Renal pelvis (tissue), 4 donors: ENCODE data around the gene CYB5R4. TPM values are rescaled to one million over a fixed set of nuclear protein-coding genes. Genes with fewer than 3 reads are reported as not detected.
"Not testable (repeated sequence)": the region's sequence is repeated elsewhere in the genome, so short reads cannot be mapped to it uniquely, and the experiment has no call there.

Source experiments
- DNase-seq: peaks from one replicate; pipeline ENCODE4 v3.0.0-alpha.2; 2013
- polyA plus RNA-seq, 3 donors: library from polyadenylated mRNA; unstranded; fragments of 120-200 nt; gene quantifications; one replicate each; pipeline ENCODE4 v1.2.1, GENCODE V29; 2013; ENCODE audit not compliant: insufficient read length in 3 of 3

Gene CYB5R4
- polyA plus RNA-seq, 3 donors, result 8.1 to 9.4 (median 8.8) TPM

DNA sequence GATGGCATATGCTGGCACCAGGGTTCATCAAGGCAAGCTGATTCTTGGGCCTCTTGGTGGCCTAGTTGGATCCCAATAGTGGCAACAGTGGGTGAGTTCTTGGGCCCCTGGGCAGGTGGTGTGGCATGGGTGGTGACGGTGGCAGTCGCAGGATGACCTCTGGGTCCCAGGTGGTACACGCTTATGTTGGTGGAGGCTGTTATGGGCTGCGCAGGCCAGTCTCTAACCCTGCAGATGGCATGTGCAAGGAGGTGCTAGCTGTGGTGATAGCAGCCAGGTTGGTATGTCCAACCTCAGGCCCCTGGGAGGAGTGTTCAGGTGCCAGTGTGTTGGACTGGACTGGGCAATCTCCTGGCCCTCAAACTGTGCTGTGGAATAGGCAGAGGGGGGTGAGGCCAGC is 46.2 kb downstream of the CYB5R4 start:
- DNase-seq, result no peak

DNA sequence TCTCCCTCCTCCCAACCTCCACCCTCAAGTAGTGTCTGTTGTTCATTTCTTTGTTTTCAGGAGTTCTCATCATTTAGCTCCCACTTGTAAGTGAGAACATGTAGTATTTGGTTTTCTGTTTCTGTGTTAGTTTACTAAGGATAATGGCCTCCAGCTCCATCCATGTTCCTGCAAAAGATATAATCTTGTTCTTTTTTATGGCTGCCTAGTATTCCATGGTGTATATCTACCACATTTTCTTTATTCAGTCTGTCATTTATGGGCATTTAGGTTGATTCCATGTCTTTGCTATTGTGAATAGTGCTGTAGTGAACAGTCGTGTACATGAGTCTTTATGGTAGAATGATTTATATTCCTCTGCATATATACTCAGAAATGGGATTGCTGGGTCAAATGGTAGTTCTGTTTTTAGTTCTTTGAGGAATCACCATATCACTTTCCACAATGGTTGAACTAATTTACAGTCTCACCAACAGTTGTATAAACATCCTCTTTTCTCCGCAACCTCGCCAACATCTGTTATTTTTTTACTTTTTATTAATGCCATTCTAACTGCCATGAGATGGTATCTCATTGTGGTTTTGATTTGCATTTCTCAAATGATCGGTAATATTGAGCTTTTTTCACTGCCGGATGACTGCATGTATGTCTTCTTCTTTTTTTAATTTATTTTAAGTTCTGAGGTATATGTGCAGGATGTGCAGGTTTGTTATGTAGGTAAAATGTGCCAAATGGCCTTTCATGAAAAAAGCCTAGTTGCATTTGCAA is 48.3 kb downstream of the CYB5R4 start:
- DNase-seq, result not testable (repeated sequence)

DNA sequence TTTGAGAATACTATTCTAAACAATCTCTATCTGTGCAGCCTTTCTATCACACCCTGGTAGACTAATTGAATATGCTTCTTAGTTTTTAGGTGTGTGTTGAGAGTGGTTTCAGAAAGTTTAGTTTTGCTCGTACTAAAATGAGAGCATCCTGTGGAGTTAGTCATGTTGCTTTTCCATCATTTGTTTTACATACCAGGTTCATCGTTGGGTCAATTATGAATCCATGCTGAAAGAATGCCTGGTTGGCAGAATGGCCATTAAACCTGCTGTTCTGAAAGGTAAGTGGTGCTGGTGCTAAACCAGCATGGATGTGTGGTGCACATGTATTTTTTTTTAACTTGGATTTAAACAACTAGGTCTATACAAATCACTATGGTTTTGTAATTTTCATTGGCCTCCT is 49.3 kb downstream of the CYB5R4 start:
- DNase-seq, result no peak

DNA sequence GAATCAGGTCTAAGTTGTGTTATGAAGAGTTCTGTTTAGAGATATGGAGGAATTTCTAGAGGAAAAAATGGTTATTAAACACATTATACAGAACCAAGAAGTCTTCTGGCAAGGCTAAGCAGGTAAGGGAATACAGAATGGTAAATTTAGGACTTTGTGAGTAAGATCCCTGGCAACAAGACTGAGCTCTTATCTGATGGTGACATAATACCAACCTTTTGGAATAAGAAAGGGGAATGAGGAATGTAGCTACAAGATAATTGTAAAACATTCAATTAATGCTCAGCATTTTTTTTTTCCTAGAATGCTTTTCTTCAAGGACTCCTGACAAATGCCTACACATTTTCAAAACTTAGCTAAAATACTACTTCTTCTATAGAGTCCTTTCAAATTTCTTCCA is 51.8 kb downstream of the CYB5R4 start:
- no peak for DNase-seq

DNA sequence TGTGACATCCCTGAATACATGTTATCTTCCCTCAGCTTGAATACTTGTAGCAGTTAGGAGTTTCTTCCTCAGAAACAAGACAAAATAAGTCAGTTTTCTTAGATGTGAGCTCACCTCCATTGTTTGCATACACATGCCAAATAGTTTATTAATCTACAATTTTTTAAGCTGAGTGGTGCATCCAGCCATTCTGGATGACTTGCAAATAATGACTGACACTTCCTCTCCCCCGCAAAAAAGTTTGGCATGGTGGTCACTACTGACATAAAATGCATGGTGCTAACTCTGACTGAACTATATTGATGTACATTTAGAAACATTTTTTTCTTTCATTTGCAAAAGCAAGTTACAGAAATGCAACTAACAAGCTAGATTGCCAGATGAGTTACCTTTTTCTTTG is 55.5 kb downstream of the CYB5R4 start:
- no peak for DNase-seq

DNA sequence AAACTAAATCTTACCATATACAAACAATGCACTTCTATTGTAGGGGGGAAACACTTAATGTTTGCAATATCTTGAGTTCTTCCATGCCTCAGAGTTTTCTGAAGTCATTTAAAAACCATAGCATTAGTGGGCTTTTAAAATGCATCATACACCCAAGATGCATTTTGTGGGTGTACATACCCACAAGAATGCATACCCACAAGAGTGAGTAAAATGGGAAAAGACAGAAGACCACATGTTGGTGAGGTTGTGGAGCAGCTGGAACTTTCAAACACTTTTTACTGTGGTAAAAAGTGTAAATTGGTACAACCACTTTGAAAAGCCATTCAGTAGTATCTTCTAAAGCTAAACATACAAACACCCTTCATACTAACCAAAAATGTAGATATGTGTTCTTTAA is 57.5 kb downstream of the CYB5R4 start:
- no peak for DNase-seq

DNA sequence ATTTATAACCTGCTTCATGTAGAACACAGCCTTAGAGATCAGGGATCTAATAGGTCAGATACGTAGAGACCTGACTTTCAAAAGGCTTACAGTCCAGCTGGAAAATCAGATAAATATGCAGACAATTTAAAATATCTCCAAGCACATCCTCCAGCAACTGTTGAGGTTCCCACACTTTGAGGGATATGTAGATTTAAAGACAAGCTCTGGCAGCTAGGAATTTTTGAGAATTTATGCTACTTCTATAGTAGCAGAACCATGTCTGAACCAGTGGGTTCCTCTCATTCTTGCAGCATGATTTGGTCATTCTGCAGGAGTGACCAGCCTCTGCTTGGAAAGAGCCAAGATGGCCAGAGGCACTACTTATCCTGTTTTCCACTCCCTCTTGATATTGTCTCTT is 60.5 kb downstream of the CYB5R4 start:
- DNase-seq, result no peak

DNA sequence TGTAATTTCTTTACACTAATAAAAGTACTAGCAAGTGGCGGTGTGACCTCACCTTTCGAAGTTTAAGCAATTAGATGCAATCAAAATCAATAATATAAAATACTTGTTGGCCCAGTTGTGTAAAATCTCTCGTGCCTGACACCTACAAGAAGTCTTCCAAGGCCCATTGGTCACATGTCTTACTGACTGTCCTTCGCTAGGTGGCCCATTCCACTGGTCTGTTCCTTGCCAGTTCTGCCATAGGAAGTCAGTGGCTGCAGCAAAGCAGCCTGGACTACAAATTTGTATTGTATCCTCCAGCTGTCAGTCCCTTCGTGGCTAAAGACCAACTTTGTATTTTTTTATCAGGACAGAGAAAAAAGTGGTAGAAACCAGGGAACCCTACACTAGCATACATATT is 61.8 kb downstream of the CYB5R4 start:
- no peak for DNase-seq

DNA sequence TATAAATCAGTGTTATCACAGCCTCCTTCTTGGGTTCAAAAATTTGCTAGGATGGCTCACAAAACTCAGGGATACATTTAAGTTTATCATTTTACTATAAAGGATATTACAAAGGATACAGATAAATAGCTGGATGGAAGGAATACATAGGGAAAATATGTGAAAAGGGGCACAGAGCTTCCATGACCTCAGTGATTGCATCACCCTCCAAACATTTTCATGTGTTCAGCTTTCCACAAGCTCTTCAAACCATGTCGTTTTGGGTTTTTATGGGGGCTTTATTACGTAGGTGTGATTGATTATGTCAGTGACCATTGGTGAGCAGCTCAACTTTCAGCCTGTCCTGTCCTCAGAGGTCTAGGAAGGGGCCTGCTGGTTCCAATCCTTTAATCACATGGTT is 68.0 kb downstream of the CYB5R4 start:
- DNase-seq, result no peak

DNA sequence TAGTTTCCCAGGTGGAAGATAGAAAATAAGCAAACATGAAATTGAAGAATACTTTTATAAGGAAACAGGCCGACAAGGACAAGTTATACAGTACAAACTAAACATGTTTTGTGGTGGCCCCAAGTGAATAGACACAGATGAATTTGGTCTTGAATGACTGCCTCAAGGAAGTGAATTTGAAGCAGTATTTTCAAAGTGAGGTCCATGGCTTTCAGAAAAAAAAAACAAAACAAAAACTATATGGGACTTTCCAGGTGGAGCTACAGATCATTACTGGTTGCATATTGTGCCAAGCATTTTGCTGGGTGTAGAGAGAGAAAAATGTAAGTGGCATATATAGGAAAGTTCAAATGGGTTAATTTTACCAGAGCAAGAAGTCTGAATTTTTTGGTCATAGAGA is 68.8 kb downstream of the CYB5R4 start:
- no peak for DNase-seq

DNA sequence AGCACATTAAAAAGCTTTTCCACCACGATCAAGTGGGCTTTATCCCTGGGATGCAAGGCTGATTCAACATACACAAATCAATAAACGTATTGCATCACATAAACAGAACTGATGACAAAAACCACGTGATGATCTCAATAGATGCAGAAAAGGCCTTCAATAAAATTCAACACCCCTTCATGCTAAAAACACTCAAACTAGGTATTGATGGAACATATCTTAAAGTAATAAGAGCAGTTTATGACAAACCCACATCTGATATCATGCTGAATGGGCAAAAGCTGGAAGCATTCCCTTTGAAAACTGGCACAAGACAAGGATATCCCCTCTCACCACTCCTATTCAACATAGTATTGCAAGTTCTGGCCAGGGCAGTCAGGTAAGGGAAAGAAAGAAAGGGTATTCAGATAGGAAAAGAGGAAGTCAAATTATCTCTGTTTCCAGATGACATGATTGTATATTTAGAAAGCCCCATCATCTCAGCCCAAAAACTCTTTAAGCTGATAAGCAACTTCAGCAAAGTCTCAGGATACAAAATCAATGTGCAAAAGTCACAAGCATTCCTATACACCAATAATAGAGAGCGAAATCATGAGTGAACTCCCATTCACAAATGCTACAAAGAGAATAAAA is 86.8 kb downstream of the CYB5R4 start:
- DNase-seq, result not testable (repeated sequence)

DNA sequence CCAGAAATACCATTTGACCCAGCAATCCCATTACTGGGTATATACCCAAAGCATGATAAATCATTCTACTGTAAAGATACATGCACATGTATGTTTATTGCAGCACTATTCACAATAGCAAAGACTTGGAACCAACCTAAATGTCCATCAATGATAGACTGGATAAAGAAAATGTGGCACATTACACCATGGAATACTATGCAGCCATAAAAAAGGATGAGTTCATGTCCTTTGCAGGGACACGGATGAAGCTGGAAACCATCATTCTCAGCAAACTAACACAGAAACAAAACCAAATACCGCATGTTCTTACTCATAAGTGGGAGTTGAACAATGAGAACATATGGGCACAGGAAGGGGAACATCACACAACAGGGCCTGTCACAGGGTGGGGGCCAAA is 88.5 kb downstream of the CYB5R4 start:
- DNase-seq, result not testable (repeated sequence)

DNA sequence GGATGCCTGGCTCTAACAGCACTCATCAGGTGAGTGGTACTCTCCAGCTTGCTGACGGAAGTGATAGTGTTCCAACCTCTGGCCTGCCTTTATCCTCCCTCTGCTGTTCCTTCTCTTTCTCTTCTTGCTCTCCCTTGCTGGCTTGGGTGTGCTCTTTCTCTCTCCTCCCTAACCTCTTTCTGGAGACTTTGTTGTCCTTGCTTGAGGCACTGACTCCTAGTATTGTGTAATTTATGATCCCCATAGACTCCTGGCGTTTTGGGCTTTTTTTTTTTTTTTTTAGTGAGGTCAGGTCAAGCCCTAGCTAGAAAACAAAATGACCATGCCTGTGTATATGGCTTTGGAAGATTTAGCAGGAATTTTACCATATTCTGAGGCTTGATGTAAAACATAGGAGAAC is 89.4 kb downstream of the CYB5R4 start:
- DNase-seq, result no peak

DNA sequence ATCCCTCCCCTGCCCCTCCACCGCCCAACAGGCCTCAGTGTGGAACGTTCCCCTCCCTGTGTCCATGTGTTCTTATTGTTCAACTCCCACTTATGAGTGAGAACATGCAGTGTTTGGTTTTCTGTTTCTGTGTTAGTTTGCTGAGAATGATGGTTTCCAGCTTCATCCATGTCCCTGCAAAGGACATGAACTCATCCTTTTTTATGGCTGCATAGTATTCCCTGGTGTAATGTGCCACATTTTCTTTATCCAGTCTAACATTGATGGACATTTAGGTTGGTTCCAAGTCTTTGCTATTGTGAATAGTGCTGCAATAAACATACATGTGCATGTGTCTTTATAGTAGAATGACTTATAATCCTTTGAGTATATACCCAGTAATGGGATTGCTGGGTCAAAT is 91.9 kb downstream of the CYB5R4 start:
- DNase-seq, result not testable (repeated sequence)

DNA sequence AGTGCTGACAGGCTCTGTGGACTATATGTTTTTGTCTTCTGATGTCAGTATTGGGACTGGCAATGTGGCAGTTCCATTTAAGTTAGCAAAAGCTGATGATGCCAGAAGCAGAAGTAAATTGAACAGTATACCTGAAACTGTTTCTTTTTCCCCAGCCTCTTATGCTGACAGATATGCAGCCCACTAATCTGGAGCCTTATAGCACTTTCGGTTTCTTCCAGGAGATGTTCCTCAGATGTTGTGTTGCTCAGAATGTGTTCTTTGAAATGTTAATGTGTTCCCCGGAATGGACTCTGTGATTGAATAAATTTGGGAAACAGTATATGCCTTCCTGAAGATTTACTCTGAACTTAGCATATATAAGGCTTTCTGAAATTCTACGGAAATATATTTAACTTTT is 93.3 kb downstream of the CYB5R4 start:
- DNase-seq, result no peak

DNA sequence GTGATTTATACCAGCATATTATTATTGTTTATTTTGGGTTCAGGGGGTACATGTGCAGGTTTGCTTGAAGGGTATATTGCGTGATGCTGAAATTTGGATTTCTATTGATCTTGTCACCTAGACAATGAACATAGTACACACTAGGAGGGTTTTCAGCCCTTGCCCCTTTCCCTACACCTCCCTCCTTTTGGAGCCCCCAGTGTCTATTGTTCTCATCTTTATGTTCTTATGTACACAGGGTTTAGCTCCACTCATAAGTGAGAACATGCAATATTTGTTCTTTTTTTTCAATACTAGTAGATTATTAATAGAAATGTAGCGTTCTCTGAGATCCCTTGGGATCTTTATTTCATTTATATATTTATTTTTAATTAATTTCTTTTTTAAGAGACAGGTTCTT is 94.9 kb downstream of the CYB5R4 start:
- no peak for DNase-seq

DNA sequence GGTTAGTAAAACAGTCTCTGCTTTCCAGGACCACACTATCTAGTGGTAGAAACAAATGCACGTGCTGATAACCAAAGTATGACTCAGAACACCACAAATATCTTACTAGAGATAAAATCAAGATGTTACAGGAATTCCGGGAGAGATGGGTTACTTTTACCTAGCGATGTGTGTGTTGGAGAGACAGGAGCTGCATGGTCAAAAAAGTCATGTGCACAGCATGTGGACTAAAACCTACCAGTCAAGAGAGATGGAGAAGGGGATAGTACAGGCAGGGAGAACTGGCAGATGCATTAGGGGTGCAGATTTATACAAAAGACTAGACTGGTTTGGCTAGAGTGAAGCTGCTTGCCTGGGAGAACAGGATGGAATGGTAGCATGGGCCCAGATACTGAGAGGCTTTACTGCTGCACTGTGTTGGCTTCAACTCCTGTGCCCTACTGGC is 98.8 kb downstream of the CYB5R4 start:
- DNase-seq, result no peak

DNA sequence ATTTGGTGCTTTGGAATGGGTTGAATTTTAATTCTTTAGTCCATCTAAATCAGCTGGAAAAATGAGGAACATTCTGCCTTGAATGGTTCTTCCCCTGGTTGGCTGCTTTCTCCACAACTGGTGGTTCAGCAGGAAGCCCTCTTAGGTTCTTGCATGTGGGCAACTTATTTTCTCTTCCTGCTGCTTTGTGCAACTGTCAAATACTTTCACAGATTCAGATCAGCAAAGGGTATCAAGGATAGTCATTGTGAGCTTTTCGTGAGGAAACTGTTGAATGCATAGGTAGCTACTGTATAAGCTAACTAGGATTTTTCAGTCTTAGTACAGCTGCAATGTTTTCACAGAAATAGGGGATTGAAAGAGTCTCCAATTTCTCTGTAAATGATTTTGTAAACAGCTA is 101.2 kb downstream of the CYB5R4 start:
- DNase-seq, result no peak

DNA sequence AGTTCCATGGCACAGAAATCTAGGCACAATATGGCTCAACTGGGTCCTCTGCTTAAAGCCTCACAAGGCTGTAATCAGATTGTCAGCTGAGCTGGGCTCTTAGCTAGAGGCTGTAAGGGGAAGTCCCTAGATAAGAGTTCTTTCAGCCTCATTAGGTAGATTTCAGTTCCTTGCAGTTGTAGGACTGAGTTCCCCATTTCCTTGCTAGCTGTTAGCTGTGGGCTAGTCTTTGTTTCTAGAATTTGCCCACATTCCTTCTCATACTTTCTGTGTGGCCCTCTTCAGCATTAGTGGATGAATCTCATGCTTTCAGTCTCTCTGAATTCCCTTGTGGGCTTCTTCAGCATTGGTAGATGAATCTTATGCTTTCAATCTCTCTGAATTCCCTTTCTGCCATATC is 103.1 kb downstream of the CYB5R4 start:
- DNase-seq, result no peak

DNA sequence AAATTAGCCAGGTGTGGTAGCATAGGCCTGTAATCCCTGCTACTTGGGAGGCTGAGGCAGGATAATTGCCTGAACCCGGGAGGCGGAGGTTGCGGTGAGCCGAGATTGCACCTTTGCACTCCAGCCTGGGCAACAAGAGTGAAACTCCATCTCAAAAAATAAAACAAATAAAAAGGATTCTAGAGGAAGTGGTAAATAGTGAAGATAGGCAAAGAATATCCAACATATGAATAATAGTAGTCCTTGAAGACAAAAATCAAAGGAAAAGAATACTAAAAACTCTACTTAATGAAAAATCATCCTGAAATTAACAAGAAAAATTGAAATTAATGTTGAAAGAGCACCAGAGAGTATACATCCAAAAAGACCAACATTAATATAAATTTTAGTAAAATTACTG is 107.0 kb downstream of the CYB5R4 start:
- DNase-seq, result no peak

DNA sequence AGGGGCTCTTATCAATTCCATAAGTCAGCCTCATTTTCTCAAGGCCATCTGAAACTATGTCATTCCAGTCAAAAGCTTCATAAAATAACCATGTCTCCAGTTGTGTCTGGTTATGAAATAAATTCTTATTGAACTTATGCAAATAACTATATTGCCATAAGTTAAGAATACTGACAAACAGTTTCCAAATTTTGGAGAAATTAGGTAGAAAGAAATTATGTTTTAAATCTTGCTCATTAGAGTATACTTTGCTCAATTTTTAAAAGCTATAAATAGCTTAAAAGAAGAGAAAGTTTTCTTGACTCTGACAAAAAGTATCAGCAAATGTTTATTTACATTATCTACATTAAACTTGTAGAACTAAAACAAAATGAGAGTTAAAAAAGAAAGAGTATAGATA is 111.1 kb downstream of the CYB5R4 start:
- DNase-seq, result no peak

DNA sequence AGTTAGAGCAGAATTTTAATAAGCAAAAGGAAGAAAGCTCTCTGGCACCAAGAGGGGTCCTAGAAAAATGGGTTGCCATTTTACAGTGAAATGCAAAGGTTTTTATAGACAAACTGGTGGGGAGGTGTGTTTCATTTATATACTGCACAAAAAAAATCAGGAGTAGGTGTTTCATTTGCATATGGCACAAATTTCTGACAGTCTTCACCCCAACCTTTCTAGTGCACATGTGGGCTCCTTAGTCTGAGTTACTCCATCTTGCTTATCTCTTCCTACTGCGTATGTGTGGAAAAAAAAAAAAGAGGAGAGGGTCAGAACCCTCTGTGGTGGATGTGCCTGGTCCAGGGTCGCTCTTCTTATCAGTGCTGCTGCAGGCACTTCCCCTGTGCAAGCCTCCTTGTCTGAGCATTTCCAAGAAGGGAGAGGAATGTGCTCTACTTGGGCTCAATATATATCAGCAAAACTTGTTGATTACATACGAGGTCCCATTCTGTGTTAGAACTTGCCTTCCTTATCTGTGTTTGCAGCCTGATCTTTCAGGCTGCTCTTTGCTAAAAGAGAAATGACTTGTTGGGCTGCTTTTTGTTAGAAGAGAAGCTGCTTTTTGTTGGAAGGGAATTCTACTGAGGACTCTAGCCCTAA is 115.0 kb downstream of the CYB5R4 start:
- DNase-seq, result no peak

DNA sequence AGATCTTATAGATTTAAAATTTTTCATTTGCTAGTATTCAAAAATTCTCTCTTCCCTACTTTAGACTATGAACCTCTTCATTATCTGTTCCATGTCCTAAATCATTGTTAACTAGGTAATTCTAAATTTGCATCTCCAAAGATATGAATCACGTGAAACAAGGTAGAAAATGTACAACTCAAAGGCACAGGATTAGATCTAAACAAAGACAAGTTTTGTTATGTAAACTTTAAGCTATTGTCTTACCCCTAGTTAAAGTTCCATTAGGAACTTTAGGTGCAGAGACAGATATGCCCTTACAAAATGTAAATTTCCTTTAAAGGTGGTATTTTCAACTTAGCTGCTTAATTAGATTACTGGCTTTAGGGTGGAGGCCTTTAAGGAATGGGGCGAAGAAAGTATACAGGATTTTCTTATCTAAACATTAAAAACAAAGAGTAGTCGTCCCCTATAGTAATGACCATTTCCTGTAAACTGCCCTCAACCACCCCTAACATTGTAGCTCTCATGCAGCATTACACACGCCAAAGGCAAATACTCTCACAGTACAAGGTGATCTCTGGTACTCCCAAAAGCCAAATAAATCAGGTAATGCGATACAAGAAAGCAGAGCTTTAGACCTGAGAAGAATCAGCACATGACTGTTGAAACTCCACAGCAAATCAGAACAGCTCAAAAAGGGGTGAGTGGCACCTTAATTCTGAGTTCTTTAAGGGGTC is 116.7 kb downstream of the CYB5R4 start:
- DNase-seq, result no peak
